ENCODE measurements around the gene RAD50.

DNA sequence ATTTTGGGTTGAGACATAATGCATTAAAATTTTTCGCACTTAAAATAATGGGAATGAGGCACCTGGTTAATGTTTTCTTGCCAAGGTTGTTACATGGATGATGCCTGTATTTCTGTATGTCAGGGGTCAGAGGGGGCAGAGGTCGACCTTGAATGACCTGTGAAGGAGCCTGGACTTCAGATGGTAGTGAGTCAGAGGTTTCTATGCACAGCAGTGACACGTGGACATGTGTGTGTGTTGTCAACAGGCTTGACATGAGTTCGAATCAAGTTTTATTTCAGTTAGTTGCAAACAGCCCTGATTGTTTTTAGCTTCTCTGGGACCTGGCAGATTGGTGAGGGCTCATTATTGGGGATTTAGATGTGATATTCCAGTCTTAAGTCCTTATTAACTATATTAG lies 17.1 kb upstream of the RAD50 start:
- TF ChIP-seq POLR2A (IDR thresholded peaks at IDR 0.05; ENCODE audit: low read depth, low read length) (no peak), SMC3 (IDR thresholded peaks at IDR 0.05; ENCODE audit: low read depth, low read length) (no peak), MAFK (IDR thresholded peaks at IDR 0.05; ENCODE audit: low read depth, low read length) (no peak), BHLHE40 (IDR thresholded peaks at IDR 0.05; ENCODE audit: low read depth, low read length) (no peak), RAD21 (IDR thresholded peaks at IDR 0.05; ENCODE audit: low read length) (no peak), MXI1 (IDR thresholded peaks at IDR 0.05; ENCODE audit: borderline replicate concordance, low read depth, low read length) (no peak), MAZ (IDR thresholded peaks at IDR 0.05; ENCODE audit: borderline replicate concordance, low read depth, low read length) (no peak)
- TF ChIP-seq, protein P1, sequence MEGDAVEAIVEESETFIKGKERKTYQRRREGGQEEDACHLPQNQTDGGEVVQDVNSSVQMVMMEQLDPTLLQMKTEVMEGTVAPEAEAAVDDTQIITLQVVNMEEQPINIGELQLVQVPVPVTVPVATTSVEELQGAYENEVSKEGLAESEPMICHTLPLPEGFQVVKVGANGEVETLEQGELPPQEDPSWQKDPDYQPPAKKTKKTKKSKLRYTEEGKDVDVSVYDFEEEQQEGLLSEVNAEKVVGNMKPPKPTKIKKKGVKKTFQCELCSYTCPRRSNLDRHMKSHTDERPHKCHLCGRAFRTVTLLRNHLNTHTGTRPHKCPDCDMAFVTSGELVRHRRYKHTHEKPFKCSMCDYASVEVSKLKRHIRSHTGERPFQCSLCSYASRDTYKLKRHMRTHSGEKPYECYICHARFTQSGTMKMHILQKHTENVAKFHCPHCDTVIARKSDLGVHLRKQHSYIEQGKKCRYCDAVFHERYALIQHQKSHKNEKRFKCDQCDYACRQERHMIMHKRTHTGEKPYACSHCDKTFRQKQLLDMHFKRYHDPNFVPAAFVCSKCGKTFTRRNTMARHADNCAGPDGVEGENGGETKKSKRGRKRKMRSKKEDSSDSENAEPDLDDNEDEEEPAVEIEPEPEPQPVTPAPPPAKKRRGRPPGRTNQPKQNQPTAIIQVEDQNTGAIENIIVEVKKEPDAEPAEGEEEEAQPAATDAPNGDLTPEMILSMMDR (conservative IDR thresholded peaks at IDR 0.05; ENCODE audit: low read depth, low read length), result no peak
- TF ChIP-seq, protein P2, sequence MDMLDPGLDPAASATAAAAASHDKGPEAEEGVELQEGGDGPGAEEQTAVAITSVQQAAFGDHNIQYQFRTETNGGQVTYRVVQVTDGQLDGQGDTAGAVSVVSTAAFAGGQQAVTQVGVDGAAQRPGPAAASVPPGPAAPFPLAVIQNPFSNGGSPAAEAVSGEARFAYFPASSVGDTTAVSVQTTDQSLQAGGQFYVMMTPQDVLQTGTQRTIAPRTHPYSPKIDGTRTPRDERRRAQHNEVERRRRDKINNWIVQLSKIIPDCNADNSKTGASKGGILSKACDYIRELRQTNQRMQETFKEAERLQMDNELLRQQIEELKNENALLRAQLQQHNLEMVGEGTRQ (IDR thresholded peaks at IDR 0.05; ENCODE audit: low read depth, low read length), result no peak

All from IMR-90 (cell line).